ENCODE measurements around the gene SLC30A1.

GRCh38 chr1:211596418-211597181, 17.6 kb upstream of the SLC30A1 start:
- TF ChIP-seq CTCF (IDR thresholded peaks at IDR 0.05 in 4 of 5, conservative IDR thresholded peaks at IDR 0.05 in 1 of 5) (no peak), POLR2A (IDR thresholded peaks at IDR 0.05) (no peak)
